NB4 (cell line): Measurements from ENCODE around the gene GPX8.

Source experiments
- CTCF ChIP-seq: IDR thresholded peaks from one replicate; pipeline ENCODE4 v1.5.1; 2012; ENCODE audit warnings: low read depth, low read length
- MYC ChIP-seq: IDR thresholded peaks from 2 replicates; pipeline ENCODE4 v1.6.1; 2011; ENCODE audit warnings: low read depth, low read length
- POLR2A ChIP-seq: IDR thresholded peaks from 2 replicates; pipeline ENCODE4 v1.6.1; 2011; ENCODE audit warnings: mild to moderate bottlenecking; ENCODE audit not compliant: insufficient read length; ENCODE audit errors: extremely low read depth

- TF ChIP-seq MYC (no peak), POLR2A (no peak), CTCF (no peak)
These were observed 28.9 kb downstream of the GPX8 start for GRCh38 chr5:55188656-55189540.
